ENCODE measurements around the gene TMEM86B. TPM values are rescaled to one million over a fixed set of nuclear protein-coding genes. Genes with fewer than 3 reads are reported as not detected.

Gene TMEM86B
- total and polyA plus RNA-seq, 2 donors (not counting 1 experiment from before 2014, with no cell fraction given) = 0.34 to 1.3 TPM

DNA sequence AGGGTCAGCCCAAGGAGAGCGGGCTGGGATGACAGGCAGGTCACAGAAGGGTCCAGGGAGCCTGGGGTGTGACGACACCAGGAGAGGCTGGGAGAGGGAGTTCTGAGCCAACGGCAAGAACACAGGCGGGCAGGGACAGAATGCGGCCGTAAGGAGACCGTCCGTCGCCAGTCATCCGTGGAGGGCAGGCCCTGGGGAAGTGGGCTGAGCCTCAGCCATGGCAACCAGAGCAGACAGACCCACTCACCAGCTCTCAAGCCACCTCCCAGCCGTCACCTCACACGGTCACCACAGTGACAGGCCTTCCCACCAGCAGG, 3.7 kb upstream of the TMEM86B start:
- Histone ChIP-seq H2AFZ (ENCODE audit: low read length) (no peak overlapping the region), H3K27ac (ENCODE audit: insufficient read depth, low read length) (no peak overlapping the region), H3K27me3 (ENCODE audit: control insufficient read depth, insufficient read depth, low read length) (no peaks in the 10 kb centered on the region), H4K20me1 (ENCODE audit: control insufficient read depth, extremely low read depth, insufficient read depth, low read length) (no peaks in the 10 kb centered on the region), H3K4me3 (replicated peaks in 1 of 4; ENCODE audit: control extremely low read depth in 1 of 4, insufficient read depth in 1 of 4, low read depth in 3 of 4, low read length in 4 of 4) (no peak overlapping the region), H3K36me3 (ENCODE audit: control insufficient read depth, insufficient read depth, low read length) (peaks cover 33% of the 10 kb centered on the region), H3K4me2 (ENCODE audit: extremely low read depth, insufficient read depth, low read length) (no peak overlapping the region), H3K4me1 (ENCODE audit: control insufficient read depth, extremely low read depth, insufficient read depth, low read length) (no peaks in the 10 kb centered on the region), H3K9ac (ENCODE audit: insufficient read depth, low read length) (no peak overlapping the region), H3K79me2 (ENCODE audit: control insufficient read depth, insufficient read depth, low read length) (no peaks in the 10 kb centered on the region), H3K9me3 (ENCODE audit: control insufficient read depth, insufficient read depth, low read depth, low read length) (no peaks in the 10 kb centered on the region)
- no peak for TF ChIP-seq EZH2 (IDR thresholded peaks at IDR 0.05; ENCODE audit: low read length, missing control alignments)
- TF ChIP-seq, protein P1, sequence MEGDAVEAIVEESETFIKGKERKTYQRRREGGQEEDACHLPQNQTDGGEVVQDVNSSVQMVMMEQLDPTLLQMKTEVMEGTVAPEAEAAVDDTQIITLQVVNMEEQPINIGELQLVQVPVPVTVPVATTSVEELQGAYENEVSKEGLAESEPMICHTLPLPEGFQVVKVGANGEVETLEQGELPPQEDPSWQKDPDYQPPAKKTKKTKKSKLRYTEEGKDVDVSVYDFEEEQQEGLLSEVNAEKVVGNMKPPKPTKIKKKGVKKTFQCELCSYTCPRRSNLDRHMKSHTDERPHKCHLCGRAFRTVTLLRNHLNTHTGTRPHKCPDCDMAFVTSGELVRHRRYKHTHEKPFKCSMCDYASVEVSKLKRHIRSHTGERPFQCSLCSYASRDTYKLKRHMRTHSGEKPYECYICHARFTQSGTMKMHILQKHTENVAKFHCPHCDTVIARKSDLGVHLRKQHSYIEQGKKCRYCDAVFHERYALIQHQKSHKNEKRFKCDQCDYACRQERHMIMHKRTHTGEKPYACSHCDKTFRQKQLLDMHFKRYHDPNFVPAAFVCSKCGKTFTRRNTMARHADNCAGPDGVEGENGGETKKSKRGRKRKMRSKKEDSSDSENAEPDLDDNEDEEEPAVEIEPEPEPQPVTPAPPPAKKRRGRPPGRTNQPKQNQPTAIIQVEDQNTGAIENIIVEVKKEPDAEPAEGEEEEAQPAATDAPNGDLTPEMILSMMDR (conservative IDR thresholded peaks at IDR 0.05 in 1 of 2, IDR thresholded peaks at IDR 0.05 in 1 of 2; ENCODE audit: low read depth in 1 of 2, low read length in 2 of 2) = no peak
- no peak for DNase-seq (ENCODE audit: low read depth in 2 of 2)

DNA sequence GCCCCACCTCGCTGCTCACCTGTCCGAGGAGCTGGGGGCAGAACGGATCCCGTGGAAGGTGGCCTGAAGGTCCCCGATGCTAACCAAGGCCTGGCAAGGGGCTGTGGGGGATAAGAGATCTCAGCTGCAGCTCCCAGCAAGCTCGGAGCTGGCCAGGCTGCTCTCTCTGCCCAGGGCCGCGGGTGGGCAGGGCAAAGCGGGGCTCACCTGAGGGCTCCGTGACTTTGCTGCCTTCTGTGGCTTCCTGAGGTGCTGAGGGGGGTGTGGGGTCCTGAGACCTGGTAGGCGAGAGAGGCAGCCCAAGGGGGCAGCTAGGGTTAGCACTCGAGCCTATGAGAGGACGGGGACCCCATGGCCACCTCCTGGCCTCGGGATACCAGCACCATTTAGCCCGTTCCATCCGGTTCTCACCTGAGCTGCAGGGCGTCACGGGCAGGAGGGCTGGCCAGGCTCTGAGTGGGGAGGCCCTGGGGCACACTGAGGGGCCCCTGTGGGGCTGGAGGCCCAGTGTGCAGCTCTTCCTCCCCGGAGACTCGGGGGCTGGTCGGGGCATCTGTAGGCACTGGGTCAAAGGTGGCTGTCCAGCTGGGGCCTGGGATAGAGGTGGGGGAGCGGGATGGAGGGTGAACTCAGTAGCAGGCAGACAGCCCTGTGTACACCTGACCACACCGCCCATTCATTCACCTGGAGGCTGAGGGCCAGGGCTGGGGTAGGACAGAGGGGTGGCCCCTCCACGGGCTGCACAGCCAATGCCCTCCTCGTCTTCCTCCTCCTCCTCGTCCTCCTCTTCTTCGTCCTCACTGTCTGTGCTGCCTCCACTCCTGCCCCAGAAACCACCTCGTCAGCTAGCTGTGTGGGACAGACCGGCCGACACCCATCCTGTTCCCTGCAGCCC, 3.1 kb upstream of the TMEM86B start:
- H3K9me3 ChIP-seq (ENCODE audit: control insufficient read depth, insufficient read depth, low read depth, low read length) = no peaks in the 10 kb centered on the region

DNA sequence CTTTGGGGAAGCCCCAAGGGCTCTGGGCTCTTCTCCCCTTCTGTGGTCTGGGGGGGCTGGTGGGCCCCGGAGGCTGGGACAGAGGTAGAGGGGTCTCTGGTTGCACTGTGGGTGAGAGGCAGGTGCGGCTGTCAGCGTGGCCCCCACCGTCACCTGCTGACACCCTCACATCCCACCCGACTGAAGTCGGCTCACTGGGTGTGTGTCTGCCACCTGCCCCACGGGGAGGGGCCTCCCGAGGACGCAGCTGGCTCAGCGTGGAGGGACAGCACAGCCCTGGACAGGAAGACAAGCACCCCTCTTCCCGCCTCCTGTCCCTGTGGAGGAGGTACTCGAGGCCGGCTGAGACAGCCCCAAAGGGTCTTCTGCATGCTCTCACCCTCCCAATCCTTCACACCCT, 2.2 kb upstream of the TMEM86B start:
- TF ChIP-seq EZH2 (IDR thresholded peaks at IDR 0.05; ENCODE audit: low read length, missing control alignments) = no peak
- TF ChIP-seq, protein P1 (conservative IDR thresholded peaks at IDR 0.05 in 1 of 2, IDR thresholded peaks at IDR 0.05 in 1 of 2; ENCODE audit: low read depth in 1 of 2, low read length in 2 of 2) = no peak
- Histone ChIP-seq H3K27me3 (ENCODE audit: control insufficient read depth, insufficient read depth, low read length) (no peaks in the 10 kb centered on the region), H4K20me1 (ENCODE audit: control insufficient read depth, extremely low read depth, insufficient read depth, low read length) (no peaks in the 10 kb centered on the region), H3K9ac (ENCODE audit: insufficient read depth, low read length) (no peak overlapping the region), H3K27ac (ENCODE audit: insufficient read depth, low read length) (no peak overlapping the region), H3K36me3 (ENCODE audit: control insufficient read depth, insufficient read depth, low read length) (peaks cover 31% of the 10 kb centered on the region), H3K9me3 (ENCODE audit: control insufficient read depth, insufficient read depth, low read depth, low read length) (no peaks in the 10 kb centered on the region), H2AFZ (ENCODE audit: low read length) (no peak overlapping the region), H3K4me3 (replicated peaks in 1 of 4; ENCODE audit: control extremely low read depth in 1 of 4, insufficient read depth in 1 of 4, low read depth in 3 of 4, low read length in 4 of 4) (no peak overlapping the region), H3K79me2 (ENCODE audit: control insufficient read depth, insufficient read depth, low read length) (no peaks in the 10 kb centered on the region), H3K4me2 (ENCODE audit: extremely low read depth, insufficient read depth, low read length) (no peak overlapping the region), H3K4me1 (ENCODE audit: control insufficient read depth, extremely low read depth, insufficient read depth, low read length) (no peaks in the 10 kb centered on the region)
- DNase-seq (ENCODE audit: low read depth in 2 of 2) = no peak

More for the DNA sequence above, 3.1 kb upstream of the TMEM86B start:
- no peaks in the 10 kb centered on the region for H3K79me2 ChIP-seq (ENCODE audit: control insufficient read depth, insufficient read depth, low read length)
- H3K36me3 ChIP-seq (ENCODE audit: control insufficient read depth, insufficient read depth, low read length) = peaks cover 34% of the 10 kb centered on the region
- no peak overlapping the region for H3K9ac ChIP-seq (ENCODE audit: insufficient read depth, low read length)
- H3K27ac ChIP-seq (ENCODE audit: insufficient read depth, low read length) = no peak overlapping the region
- no peak for DNase-seq (ENCODE audit: low read depth in 2 of 2)
- no peaks in the 10 kb centered on the region for H4K20me1 ChIP-seq (ENCODE audit: control insufficient read depth, extremely low read depth, insufficient read depth, low read length)
- H3K27me3 ChIP-seq (ENCODE audit: control insufficient read depth, insufficient read depth, low read length) = no peaks in the 10 kb centered on the region
- no peaks in the 10 kb centered on the region for H3K4me1 ChIP-seq (ENCODE audit: control insufficient read depth, extremely low read depth, insufficient read depth, low read length)
- H3K4me3 ChIP-seq (replicated peaks in 1 of 4; ENCODE audit: control extremely low read depth in 1 of 4, insufficient read depth in 1 of 4, low read depth in 3 of 4, low read length in 4 of 4) = no peak overlapping the region
- TF ChIP-seq EZH2 (IDR thresholded peaks at IDR 0.05; ENCODE audit: low read length, missing control alignments) = no peak
- no peak overlapping the region for H3K4me2 ChIP-seq (ENCODE audit: extremely low read depth, insufficient read depth, low read length)
- no peak overlapping the region for H2AFZ ChIP-seq (ENCODE audit: low read length)

Data from fibroblast of lung (primary cell).